Ascending aorta (tissue), 2 donors: Measurements from ENCODE around the gene POU2F3. TPM values are rescaled to one million over a fixed set of nuclear protein-coding genes. Genes with fewer than 3 reads are reported as not detected.
"Not testable (repeated sequence)": the region's sequence is repeated elsewhere in the genome, so short reads cannot be mapped to it uniquely, and the experiment has no call there.

Experiments
- DNase-seq, 2 donors: peaks; one replicate each; pipeline ENCODE4 v3.0.0-alpha.2; 2019; ENCODE audit warnings: low spot score in 2 of 2
- H3K27ac ChIP-seq, 2 donors: fragments of 200-600 bp; sonication (generic); one replicate each; pipeline ENCODE4 v1.5.1; 2016 to 2017; ENCODE audit warnings: mild to moderate bottlenecking in 1 of 2
- H3K27me3 ChIP-seq: fragments of 200-600 bp; sonication (generic); one replicate; pipeline ENCODE4 v1.5.1; 2017
- H3K36me3 ChIP-seq, 2 donors: fragments of 200-600 bp; sonication (generic); one replicate each; pipeline ENCODE4 v1.5.1; 2016
- H3K4me1 ChIP-seq, 2 donors: fragments of 200-600 bp; sonication (generic); one replicate each; pipeline ENCODE4 v1.5.1; 2016 to 2017; ENCODE audit warnings: mild to moderate bottlenecking in 1 of 2
- H3K4me3 ChIP-seq, 2 donors: fragments of 200-600 bp; sonication (generic); one replicate each; pipeline ENCODE4 v1.5.1; 2016 to 2017; ENCODE audit warnings: mild to moderate bottlenecking in 1 of 2
- H3K9me3 ChIP-seq, 2 donors: fragments of 200-600 bp; sonication (generic); one replicate each; pipeline ENCODE4 v1.5.1; 2016
- CTCF ChIP-seq, 3 experiments: fragments of 200-600 bp in 2 of 3; fragments of 450-650 bp in 1 of 3; sonication (generic) in 2 of 3; IDR thresholded peaks; one replicate each; pipeline ENCODE4 v1.5.1; 2016 to 2019; ENCODE audit warnings: antibody characterized with exemption in 3 of 3, mild to moderate bottlenecking in 1 of 3, moderate library complexity in 1 of 3
- intact Hi-C: fragments of 100-400 bp; cut with DNase I; formaldehyde crosslinking; loops from one replicate; pipeline ENCODE4 v1.15.1; 2023
- total RNA-seq: library from RNA; depleted of rRNA; stranded (reverse); fragments of >200 nt; gene quantifications from one replicate; pipeline ENCODE4 v1.1.0, GENCODE V29; 2016

The POU2F3 gene
- total RNA-seq, 1 donor from 2014 or later, result not detected

GRCh38 chr11:120244476-120245365, 4.8 kb downstream of the POU2F3 start:
- Histone ChIP-seq H3K4me1 (no peaks in the 10 kb centered on the region), H3K27me3 (peaks cover 12% of the 10 kb centered on the region), H3K9me3 (no peaks in the 10 kb centered on the region), H3K36me3 (no peaks in the 10 kb centered on the region), H3K27ac (no peak overlapping the region), H3K4me3 (no peak overlapping the region)
- DNase-seq, result no peak
- TF ChIP-seq CTCF (IDR thresholded peaks at IDR 0.05), result no peak
- intact Hi-C loops, result no loop called here

- H3K4me3 ChIP-seq, result no peak overlapping the region
- H3K4me1 ChIP-seq, result no peaks in the 10 kb centered on the region
- intact Hi-C loops, result no loop called here
- no peaks in the 10 kb centered on the region for H3K36me3 ChIP-seq
- no peak for DNase-seq
- H3K27ac ChIP-seq, result no peak overlapping the region
- TF ChIP-seq CTCF (IDR thresholded peaks at IDR 0.05), result no peak
- H3K9me3 ChIP-seq, result no peaks in the 10 kb centered on the region
- peaks cover 5% of the 10 kb centered on the region for H3K27me3 ChIP-seq
Observed at GRCh38 chr11:120245434-120245833, 5.5 kb downstream of the POU2F3 start.

- no peak for TF ChIP-seq CTCF (IDR thresholded peaks at IDR 0.05)
- intact Hi-C loops, result no loop called here
- no peaks in the 10 kb centered on the region for H3K9me3 ChIP-seq
- H3K4me3 ChIP-seq, result no peak overlapping the region
- H3K27me3 ChIP-seq, result no peaks in the 10 kb centered on the region
- no peaks in the 10 kb centered on the region for H3K4me1 ChIP-seq
- DNase-seq, result no peak
- no peaks in the 10 kb centered on the region for H3K36me3 ChIP-seq
- H3K27ac ChIP-seq, result no peak overlapping the region
Observed at GRCh38 chr11:120248551-120249278, 8.8 kb downstream of the POU2F3 start.

- intact Hi-C loops, result no loop called here
- H3K4me3 ChIP-seq, result no peak overlapping the region
- H3K36me3 ChIP-seq, result no peaks in the 10 kb centered on the region
- no peak overlapping the region for H3K27ac ChIP-seq
- no peaks in the 10 kb centered on the region for H3K9me3 ChIP-seq
- H3K27me3 ChIP-seq, result no peaks in the 10 kb centered on the region
- H3K4me1 ChIP-seq, result no peaks in the 10 kb centered on the region
- no peak for TF ChIP-seq CTCF (IDR thresholded peaks at IDR 0.05)
- DNase-seq, result no peak
Observed at GRCh38 chr11:120249279-120250262, 9.6 kb downstream of the POU2F3 start.

- H3K27ac ChIP-seq, H3K9me3 ChIP-seq, H3K36me3 ChIP-seq, H3K4me1 ChIP-seq, DNase-seq, H3K4me3 ChIP-seq, H3K27me3 ChIP-seq, intact Hi-C loops: not testable (repeated sequence)
Observed at GRCh38 chr11:120253377-120253776, 13.4 kb downstream of the POU2F3 start.
